OCI-LY7 (cell line): ENCODE data around the gene MICAL3. TPM values are rescaled to one million over a fixed set of nuclear protein-coding genes. Genes with fewer than 3 reads are reported as not detected.
A peak's percentile ranks its signal among the peaks of the same experiment; 100 is the strongest.

ENCODE experiments used
- BruUV-seq: library from RNA; stranded (reverse); fragments of 400-500 nt; replicated peaks from 2 replicates; lab custom pipeline; 2021; lab: Mats Ljungman, UMichigan
- CTCF ChIA-PET: fragments of 300-600 bp; sonication (Branson Sonifier 250); formaldehyde crosslinking; loops from one replicate; lab custom pipeline; 2022; ENCODE audit warnings: antibody characterized with exemption; ENCODE audit not compliant: unreplicated experiment; lab: Charles Lee
- POLR2A ChIA-PET: fragments of 300-600 bp; sonication (Branson Sonifier 250); formaldehyde crosslinking; loops from one replicate; lab custom pipeline; 2022; ENCODE audit warnings: antibody characterized with exemption; lab: Charles Lee
- DNase-seq: peaks from one replicate; pipeline ENCODE4 v3.0.0-alpha.2; 2015; ENCODE audit warnings: low spot score
- H2AFZ ChIP-seq: fragments of 200-600 bp; sonication (generic), shearing (Covaris generic); 2 replicates; pipeline ENCODE4 v1.6.1; 2014; ENCODE audit warnings: mild to moderate bottlenecking, antibody characterized with exemption, low read length, moderate library complexity
- H3K27ac ChIP-seq: fragments of 200-600 bp; sonication (generic); 2 replicates; pipeline ENCODE4 v1.5.1; 2014; ENCODE audit warnings: mixed run types, low read depth, mild to moderate bottlenecking, moderate library complexity, low read length, inconsistent platforms; ENCODE audit not compliant: poor library complexity, severe bottlenecking
- H3K36me3 ChIP-seq: fragments of 200-600 bp; sonication (generic); 2 replicates; pipeline ENCODE4 v1.6.1; 2014; ENCODE audit warnings: mild to moderate bottlenecking, antibody characterized with exemption, low read length, moderate library complexity, mixed read lengths; ENCODE audit not compliant: insufficient read depth
- H3K4me1 ChIP-seq: fragments of 200-600 bp; sonication (generic); 2 replicates; pipeline ENCODE4 v1.5.1; 2014; ENCODE audit warnings: mild to moderate bottlenecking, low read length; ENCODE audit not compliant: insufficient read depth, poor library complexity, severe bottlenecking
- H3K4me2 ChIP-seq: fragments of 200-600 bp; sonication (generic); 2 replicates; pipeline ENCODE4 v1.6.1; 2014; ENCODE audit warnings: mild to moderate bottlenecking, low read length
- H3K4me3 ChIP-seq: fragments of 200-600 bp; sonication (generic); 2 replicates; pipeline ENCODE4 v1.5.1; 2014; ENCODE audit warnings: mild to moderate bottlenecking, low read depth, low read length; ENCODE audit not compliant: poor library complexity, severe bottlenecking
- H3K79me2 ChIP-seq: fragments of 200-600 bp; sonication (generic); 2 replicates; pipeline ENCODE4 v1.6.1; 2016; ENCODE audit warnings: low read depth, mild to moderate bottlenecking, low read length, moderate library complexity, mixed read lengths; ENCODE audit not compliant: insufficient read depth
- H3K9me2 ChIP-seq: fragments of 200-600 bp; sonication (generic); 2 replicates; pipeline ENCODE4 v1.6.1; 2016; ENCODE audit warnings: mild to moderate bottlenecking, low read length, mixed read lengths; ENCODE audit not compliant: insufficient read depth
- H3K9me3 ChIP-seq: fragments of 200-600 bp; sonication (generic); 2 replicates; pipeline ENCODE4 v1.6.1; 2014; ENCODE audit warnings: mild to moderate bottlenecking, mixed run types, low read length, mixed read lengths
- H4K20me1 ChIP-seq: fragments of 200-600 bp; sonication (generic); 2 replicates; pipeline ENCODE4 v1.6.1; 2014; ENCODE audit warnings: mild to moderate bottlenecking, antibody characterized with exemption, low read length, moderate library complexity, mixed read lengths; ENCODE audit not compliant: insufficient read depth
- CTCF ChIP-seq: fragments of 200-600 bp; sonication (generic); conservative IDR thresholded peaks from 2 replicates; pipeline ENCODE4 v1.5.1; 2014; ENCODE audit warnings: mild to moderate bottlenecking, antibody characterized with exemption, low read length, moderate library complexity, mixed read lengths
- EZH2phosphoT487 ChIP-seq: fragments of 200-600 bp; sonication (generic); IDR thresholded peaks from 2 replicates; pipeline ENCODE4 v1.6.1; 2018; ENCODE audit warnings: low read depth, borderline replicate concordance, mild to moderate bottlenecking, mixed run types, antibody characterized with exemption, low read length, moderate library complexity, mixed read lengths
- intact Hi-C: fragments of 100-400 bp; cut with micrococcal nuclease; formaldehyde crosslinking; loops from one replicate; pipeline ENCODE4 v1.10.0; 2022; ENCODE audit not compliant: unreplicated experiment
- total RNA-seq, 2 experiments: library from RNA; depleted of rRNA in 1 of 2; stranded (reverse); fragments of >200 nt in 1 of 2; shearing (Covaris generic) in 1 of 2; gene quantifications; 2 replicates each; pipeline ENCODE4 v1.2.3, GENCODE V29; 2014 to 2022

The MICAL3 gene
- total RNA-seq, 2 experiments from 2014 or later, result 80.9 to 210 TPM

GRCh38 chr22:18059991-18060390, 35.6 kb upstream of the MICAL3 start:
- CTCF ChIA-PET, result no interaction called here

DNA sequence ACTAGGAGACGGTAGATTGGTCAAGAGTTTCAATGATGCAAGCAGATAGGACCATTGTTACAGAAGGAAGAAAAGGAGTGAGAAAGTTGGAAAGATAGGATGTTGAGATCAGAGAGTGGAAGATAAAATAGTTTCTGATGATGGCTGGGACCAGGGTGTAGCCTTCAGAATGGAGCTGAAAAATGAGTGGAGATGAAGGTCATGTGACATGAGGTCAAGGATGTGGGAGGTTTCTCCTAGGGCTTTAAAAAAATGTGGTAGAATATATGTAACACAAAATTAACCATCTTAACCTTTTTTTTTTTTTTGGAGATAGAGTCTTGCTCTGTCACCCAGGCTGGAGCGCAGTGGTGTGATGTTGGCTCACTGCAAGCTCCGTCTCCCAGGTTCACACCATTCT, 35.1 kb upstream of the MICAL3 start:
- 0 out of 2 replicates have a peak overlapping the region, but pooled peaks have one; percentile 58 for H3K4me2 ChIP-seq
- ChIA-PET CTCF (no interaction called here), POLR2A (interaction anchor here (5.1 kb wide), 1 partner anchor 30 kb away, joined by 48 read pairs; no protein-coding TSS in a partner anchor)

More at GRCh38 chr22:18059991-18060390, 35.6 kb upstream of the MICAL3 start:
- Histone ChIP-seq H3K27ac (no peak overlapping the region), H3K4me3 (no peak overlapping the region), H3K4me2 (no peak overlapping the region), H3K36me3 (no peaks in the 10 kb centered on the region), H3K4me1 (peaks cover 73% of the 10 kb centered on the region), H3K9me2 (no peaks in the 10 kb centered on the region), H3K79me2 (0 out of 2 replicates have a peak, but pooled peaks cover 7% of the 10 kb centered on the region), H4K20me1 (no peaks in the 10 kb centered on the region), H3K9me3 (no peaks in the 10 kb centered on the region), H2AFZ (no peak overlapping the region)
- DNase-seq, result no peak
- intact Hi-C loops, result no loop called here
- POLR2A ChIA-PET, result interaction anchor here (5.1 kb wide), 1 partner anchor 31 kb away, joined by 48 read pairs; no protein-coding TSS in a partner anchor
- BruUV-seq, result no TSS peak
- TF ChIP-seq EZH2phosphoT487, result no peak
- TF ChIP-seq CTCF, result no peak

More for the DNA sequence above, 35.1 kb upstream of the MICAL3 start:
- intact Hi-C loops, result no loop called here
- Histone ChIP-seq H3K4me1 (peaks cover 68% of the 10 kb centered on the region), H2AFZ (no peak overlapping the region), H3K9me2 (no peaks in the 10 kb centered on the region), H3K27ac (no peak overlapping the region), H3K4me3 (no peak overlapping the region), H3K79me2 (0 out of 2 replicates have a peak, but pooled peaks cover 7% of the 10 kb centered on the region), H4K20me1 (no peaks in the 10 kb centered on the region), H3K36me3 (no peaks in the 10 kb centered on the region), H3K9me3 (no peaks in the 10 kb centered on the region)
- TF ChIP-seq EZH2phosphoT487 (no peak), CTCF (no peak)
- DNase-seq, result no peak
- BruUV-seq, result no TSS peak
